SK-N-SH (cell line): ENCODE measurements around the gene PLTP. TPM values are rescaled to one million over a fixed set of nuclear protein-coding genes. Genes with fewer than 3 reads are reported as not detected.

Source experiments
- CTCF ChIA-PET: fragments of 300-600, 350-600 bp; formaldehyde crosslinking; extraction: SDS; loops from one replicate; lab custom pipeline; 2021; lab: Yijun Ruan, JAX
- POLR2A ChIA-PET: fragments of 350-600 bp; sonication (Branson Sonifier 250); formaldehyde crosslinking; extraction: SDS; loops from one replicate; lab custom pipeline; 2020; ENCODE audit warnings: antibody characterized with exemption, inconsistent platforms; lab: Yijun Ruan, JAX
- DNase-seq: peaks from one replicate; pipeline ENCODE4 v3.0.0; 2012
- H2AFZ ChIP-seq: fragments of 200-600 bp; sonication (generic); 2 replicates; pipeline ENCODE4 v1.8.1; 2016; ENCODE audit warnings: antibody characterized with exemption, mild to moderate bottlenecking, low read depth
- H3F3A ChIP-seq: fragments of 200-600 bp; sonication (generic); replicated peaks from 2 replicates; pipeline ENCODE3; 2016; ENCODE audit warnings: antibody characterized with exemption, mild to moderate bottlenecking; ENCODE audit not compliant: insufficient read depth
- H3K27ac ChIP-seq, 2 experiments: fragments of 200-500 bp in 1 of 2; fragments of 200-600 bp in 1 of 2; sonication (Bioruptor generic) in 1 of 2; sonication (generic), shearing (Covaris generic) in 1 of 2; 2 replicates each; pipeline versions ENCODE4 v1.5.1 to v1.6.1; 2014 to 2016; ENCODE audit warnings: low read depth in 2 of 2, inconsistent platforms in 1 of 2, low read length in 1 of 2, mild to moderate bottlenecking in 1 of 2, mixed read lengths in 1 of 2
- H3K27me3 ChIP-seq: fragments of 200-600 bp; sonication (generic), shearing (Covaris generic); 2 replicates; pipeline ENCODE4 v1.6.1; 2016; ENCODE audit warnings: mixed run types; ENCODE audit not compliant: insufficient read depth
- H3K36me3 ChIP-seq, 2 experiments: fragments of 200-500 bp in 1 of 2; fragments of 200-600 bp in 1 of 2; sonication (Bioruptor generic) in 1 of 2; sonication (generic) in 1 of 2; replicated peaks in 1 of 2; 2 replicates each; pipeline versions ENCODE3 to v1.5.1; 2014 to 2016; ENCODE audit warnings: low read length in 1 of 2, mild to moderate bottlenecking in 1 of 2; ENCODE audit not compliant: insufficient read depth in 2 of 2, control insufficient read depth in 1 of 2
- H3K4me1 ChIP-seq, 2 experiments: fragments of 200-500 bp in 1 of 2; fragments of 200-600 bp in 1 of 2; sonication (Bioruptor generic) in 1 of 2; sonication (generic), shearing (Covaris generic) in 1 of 2; 2 replicates each; pipeline versions ENCODE4 v1.5.1 to v1.6.1; 2014 to 2016; ENCODE audit warnings: low read depth in 1 of 2, low read length in 1 of 2, mixed run types in 1 of 2; ENCODE audit not compliant: insufficient read depth in 2 of 2, control insufficient read depth in 1 of 2
- H3K4me2 ChIP-seq: fragments of 200-600 bp; sonication (generic), shearing (Covaris generic); 2 replicates; pipeline ENCODE4 v1.6.1; 2017; ENCODE audit warnings: mixed run types
- H3K4me3 ChIP-seq, 2 experiments: fragments of 200-500 bp in 1 of 2; fragments of 200-600 bp in 1 of 2; sonication (Bioruptor generic) in 1 of 2; sonication (generic), shearing (Covaris generic) in 1 of 2; 2 replicates each; pipeline versions ENCODE4 v1.5.1 to v1.8.1; 2014 to 2016; ENCODE audit warnings: low read depth in 2 of 2, inconsistent platforms in 1 of 2, low read length in 1 of 2, mild to moderate bottlenecking in 1 of 2, mixed read lengths in 1 of 2, moderate library complexity in 1 of 2
- H3K79me2 ChIP-seq: fragments of 200-600 bp; sonication (generic); 2 replicates; pipeline ENCODE4 v1.8.1; 2017; ENCODE audit warnings: mild to moderate bottlenecking; ENCODE audit not compliant: insufficient read depth
- H3K9ac ChIP-seq: fragments of 200-600 bp; sonication (generic); 2 replicates; pipeline ENCODE4 v1.6.1; 2017; ENCODE audit warnings: mixed run types
- H3K9me2 ChIP-seq: fragments of 200-600 bp; sonication (generic); 2 replicates; pipeline ENCODE4 v1.6.1; 2017; ENCODE audit warnings: mixed run types
- H3K9me3 ChIP-seq: fragments of 200-600 bp; sonication (generic); 2 replicates; pipeline ENCODE4 v1.6.1; 2017; ENCODE audit warnings: mixed run types, mild to moderate bottlenecking, moderate library complexity
- H4K20me1 ChIP-seq: fragments of 200-600 bp; sonication (generic); 2 replicates; pipeline ENCODE4 v1.6.1; 2017; ENCODE audit warnings: mild to moderate bottlenecking, mixed run types; ENCODE audit not compliant: insufficient read depth
- CHD2 ChIP-seq: fragments of 150-350 bp; IDR thresholded peaks from 2 replicates; pipeline ENCODE4 v1.6.1; 2018; ENCODE audit warnings: low read length; ENCODE audit not compliant: partially characterized antibody
- EP300 ChIP-seq, 2 experiments: IDR thresholded peaks; 2 replicates each; pipeline versions ENCODE4 v1.4.0 to v1.6.1; 2012; ENCODE audit warnings: borderline replicate concordance in 1 of 2, low read depth in 1 of 2, low read length in 1 of 2
- EZH2phosphoT487 ChIP-seq: fragments of 200-600 bp; sonication (generic); IDR thresholded peaks from 2 replicates; pipeline ENCODE4 v1.6.1; 2017; ENCODE audit warnings: low read depth, mixed run types, mild to moderate bottlenecking, antibody characterized with exemption, moderate library complexity, borderline replicate concordance
- JUND ChIP-seq: IDR thresholded peaks from 2 replicates; pipeline ENCODE4 v1.4.0; 2012
- MXI1 ChIP-seq: IDR thresholded peaks from 2 replicates; pipeline ENCODE4 v1.6.1; 2012; ENCODE audit warnings: mild to moderate bottlenecking, low read depth, low read length, improper control_type of control experiment
- POLR2AphosphoS5 ChIP-seq: IDR thresholded peaks from 2 replicates; pipeline ENCODE4 v1.6.1; 2012; ENCODE audit warnings: low read depth, low read length
- RAD21 ChIP-seq: IDR thresholded peaks from 2 replicates; pipeline ENCODE4 v1.6.1; 2012; ENCODE audit warnings: mild to moderate bottlenecking, low read length
- RXRA ChIP-seq: IDR thresholded peaks from 2 replicates; pipeline ENCODE4 v1.4.0; 2012; ENCODE audit warnings: low read depth, mild to moderate bottlenecking, borderline replicate concordance
- SMC3 ChIP-seq: IDR thresholded peaks from 2 replicates; pipeline ENCODE4 v1.6.1; 2012; ENCODE audit warnings: low read depth, low read length, improper control_type of control experiment
- TAF1 ChIP-seq: IDR thresholded peaks from 2 replicates; pipeline ENCODE4 v1.6.1; 2012; ENCODE audit warnings: low read depth, mild to moderate bottlenecking, low read length, moderate library complexity, borderline replicate concordance
- TCF12 ChIP-seq: IDR thresholded peaks from 2 replicates; pipeline ENCODE4 v1.4.0; 2012
- TEAD4 ChIP-seq: IDR thresholded peaks from 2 replicates; pipeline ENCODE4 v1.4.0; 2012; ENCODE audit warnings: mild to moderate bottlenecking, borderline replicate concordance; ENCODE audit not compliant: insufficient read depth
- WGBS: methylation state at CpG from one replicate; pipeline ENCODE4 v1.1.6; 2017; ENCODE audit warnings: low lambda C conversion rate; 5-methylcytosine and 5-hydroxymethylcytosine counted together
- polyA plus RNA-seq, 3 experiments: library from polyadenylated mRNA; depleted of rRNA; stranded (reverse); fragments of >200 nt; gene quantifications; 2 replicates each; pipeline ENCODE4 v1.2.3, GENCODE V29; 2012
- TF ChIP-seq, protein P1 (sequence below): IDR thresholded peaks from 2 replicates; pipeline ENCODE4 v1.4.0; 2012; ENCODE audit warnings: low read depth, borderline replicate concordance
- TF ChIP-seq, protein P2 (sequence below): fragments of 150-350 bp; IDR thresholded peaks from 2 replicates; pipeline ENCODE4 v1.6.1; 2016; ENCODE audit warnings: mild to moderate bottlenecking, low read depth, low read length
- TF ChIP-seq, protein P3 (sequence below): fragments of 200-600 bp; sonication (generic); IDR thresholded peaks from 2 replicates; pipeline ENCODE4 v1.6.1; 2017; ENCODE audit warnings: antibody characterized with exemption, mild to moderate bottlenecking, moderate library complexity
- TF ChIP-seq, protein P4 (sequence below): IDR thresholded peaks from 2 replicates; pipeline ENCODE4 v1.4.0; 2012; ENCODE audit warnings: low read depth
- TF ChIP-seq, protein P5 (sequence below): fragments of 150-350 bp; IDR thresholded peaks from 2 replicates; pipeline ENCODE4 v1.6.1; 2017; ENCODE audit warnings: antibody characterized with exemption, low read length, low read depth, borderline replicate concordance

The PLTP gene
- polyA plus RNA-seq, 1 of the 3 experiments (the other 2 are of a cell fraction) = 154 TPM

DNA sequence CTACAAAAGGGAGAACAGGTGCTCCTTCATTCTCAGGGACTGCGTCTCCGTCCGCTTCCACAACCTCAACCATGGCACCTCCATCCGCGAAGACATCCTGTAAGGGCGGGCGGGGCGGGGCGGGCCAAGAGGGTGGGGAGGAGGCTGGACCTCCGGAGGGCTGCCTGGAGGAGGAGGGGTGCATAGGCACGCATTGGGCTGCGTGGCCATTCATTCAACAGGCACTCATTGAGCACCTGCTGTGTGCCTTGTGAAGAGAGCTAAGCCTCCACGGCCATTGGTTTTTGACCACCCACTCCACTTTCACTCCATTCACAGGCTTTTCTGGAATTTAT lies 54.1 kb downstream of the PLTP start (continued):
- TF ChIP-seq, protein P1, sequence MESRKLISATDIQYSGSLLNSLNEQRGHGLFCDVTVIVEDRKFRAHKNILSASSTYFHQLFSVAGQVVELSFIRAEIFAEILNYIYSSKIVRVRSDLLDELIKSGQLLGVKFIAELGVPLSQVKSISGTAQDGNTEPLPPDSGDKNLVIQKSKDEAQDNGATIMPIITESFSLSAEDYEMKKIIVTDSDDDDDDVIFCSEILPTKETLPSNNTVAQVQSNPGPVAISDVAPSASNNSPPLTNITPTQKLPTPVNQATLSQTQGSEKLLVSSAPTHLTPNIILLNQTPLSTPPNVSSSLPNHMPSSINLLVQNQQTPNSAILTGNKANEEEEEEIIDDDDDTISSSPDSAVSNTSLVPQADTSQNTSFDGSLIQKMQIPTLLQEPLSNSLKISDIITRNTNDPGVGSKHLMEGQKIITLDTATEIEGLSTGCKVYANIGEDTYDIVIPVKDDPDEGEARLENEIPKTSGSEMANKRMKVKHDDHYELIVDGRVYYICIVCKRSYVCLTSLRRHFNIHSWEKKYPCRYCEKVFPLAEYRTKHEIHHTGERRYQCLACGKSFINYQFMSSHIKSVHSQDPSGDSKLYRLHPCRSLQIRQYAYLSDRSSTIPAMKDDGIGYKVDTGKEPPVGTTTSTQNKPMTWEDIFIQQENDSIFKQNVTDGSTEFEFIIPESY = no peak
- TF ChIP-seq TEAD4 (no peak), TAF1 (no peak), POLR2AphosphoS5 (no peak), SMC3 (no peak), EZH2phosphoT487 (no peak)
- TF ChIP-seq, protein P2, sequence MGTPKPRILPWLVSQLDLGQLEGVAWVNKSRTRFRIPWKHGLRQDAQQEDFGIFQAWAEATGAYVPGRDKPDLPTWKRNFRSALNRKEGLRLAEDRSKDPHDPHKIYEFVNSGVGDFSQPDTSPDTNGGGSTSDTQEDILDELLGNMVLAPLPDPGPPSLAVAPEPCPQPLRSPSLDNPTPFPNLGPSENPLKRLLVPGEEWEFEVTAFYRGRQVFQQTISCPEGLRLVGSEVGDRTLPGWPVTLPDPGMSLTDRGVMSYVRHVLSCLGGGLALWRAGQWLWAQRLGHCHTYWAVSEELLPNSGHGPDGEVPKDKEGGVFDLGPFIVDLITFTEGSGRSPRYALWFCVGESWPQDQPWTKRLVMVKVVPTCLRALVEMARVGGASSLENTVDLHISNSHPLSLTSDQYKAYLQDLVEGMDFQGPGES = no peak
- TF ChIP-seq, protein P3, sequence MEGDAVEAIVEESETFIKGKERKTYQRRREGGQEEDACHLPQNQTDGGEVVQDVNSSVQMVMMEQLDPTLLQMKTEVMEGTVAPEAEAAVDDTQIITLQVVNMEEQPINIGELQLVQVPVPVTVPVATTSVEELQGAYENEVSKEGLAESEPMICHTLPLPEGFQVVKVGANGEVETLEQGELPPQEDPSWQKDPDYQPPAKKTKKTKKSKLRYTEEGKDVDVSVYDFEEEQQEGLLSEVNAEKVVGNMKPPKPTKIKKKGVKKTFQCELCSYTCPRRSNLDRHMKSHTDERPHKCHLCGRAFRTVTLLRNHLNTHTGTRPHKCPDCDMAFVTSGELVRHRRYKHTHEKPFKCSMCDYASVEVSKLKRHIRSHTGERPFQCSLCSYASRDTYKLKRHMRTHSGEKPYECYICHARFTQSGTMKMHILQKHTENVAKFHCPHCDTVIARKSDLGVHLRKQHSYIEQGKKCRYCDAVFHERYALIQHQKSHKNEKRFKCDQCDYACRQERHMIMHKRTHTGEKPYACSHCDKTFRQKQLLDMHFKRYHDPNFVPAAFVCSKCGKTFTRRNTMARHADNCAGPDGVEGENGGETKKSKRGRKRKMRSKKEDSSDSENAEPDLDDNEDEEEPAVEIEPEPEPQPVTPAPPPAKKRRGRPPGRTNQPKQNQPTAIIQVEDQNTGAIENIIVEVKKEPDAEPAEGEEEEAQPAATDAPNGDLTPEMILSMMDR = no peak

DNA sequence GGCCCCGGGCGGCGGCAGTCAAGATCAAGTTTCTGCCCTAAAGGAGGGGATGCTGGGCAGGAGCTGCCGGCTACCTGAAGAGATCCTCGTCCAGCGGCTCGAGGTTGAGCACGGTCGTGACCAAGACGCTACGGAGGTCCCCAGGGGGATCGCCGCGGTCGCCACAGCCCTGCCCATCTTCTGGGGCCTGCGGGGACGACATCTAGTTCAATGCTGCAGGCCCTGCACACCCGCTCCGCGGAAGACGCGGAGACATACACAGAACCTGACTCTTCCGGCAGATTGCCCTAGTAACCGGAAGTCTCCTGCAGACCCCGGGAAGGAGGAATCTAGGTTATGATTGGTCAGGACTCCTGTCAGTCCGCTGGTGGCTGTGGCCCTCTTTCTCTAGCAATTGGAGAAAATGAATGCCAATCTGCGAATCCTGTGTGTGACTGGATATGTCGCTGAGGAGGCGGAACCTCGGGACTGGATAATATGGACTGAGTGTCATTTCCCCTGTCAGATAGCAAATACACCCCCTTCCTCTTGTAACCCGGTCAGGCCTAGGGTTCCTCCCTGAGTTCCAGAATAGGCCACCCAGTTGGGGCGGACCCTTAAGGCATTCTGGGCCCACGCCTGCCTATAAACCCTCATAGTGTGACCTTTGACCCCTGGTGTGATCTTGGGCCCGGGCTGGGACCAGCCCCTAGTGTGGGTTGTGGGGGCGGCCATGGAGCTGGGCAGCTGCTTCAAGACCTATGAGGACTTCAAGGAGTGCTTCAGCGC lies 54.7 kb downstream of the PLTP start, which contains the start of the genes ACOT8 and ZSWIM3:
Gene ACOT8 (minus strand): TSS at position 279 of the 768 bp plus-strand sequence. CDS start 77 bp downstream, at position 202.
Gene ZSWIM3 (plus strand): TSS at position 501 of the 768 bp plus-strand sequence. CDS start 212 bp downstream, at position 713.
- Histone ChIP-seq H4K20me1 (no peaks in the 10 kb centered on the region), H3K9me3 (no peaks in the 10 kb centered on the region), H3K4me3 (peak within 1 kb of the TSS; percentile 75), H3K4me2 (peak within 1 kb of the TSS; percentile 84), H3K9ac (peak within 1 kb of the TSS; percentile 70), H2AFZ (peak within 1 kb of the TSS; percentile 99), H3F3A (no peaks in the 10 kb centered on the region), H3K27me3 (no peaks in the 10 kb centered on the region), H3K79me2 (peaks cover 25% of the 10 kb centered on the region), H3K36me3 (peaks cover 6 to 8% of the 10 kb centered on the region in 2 experiments), H3K4me1 (peaks cover 8 to 13% of the 10 kb centered on the region in 2 experiments; a peak in 2 of 4 replicates), H3K27ac (peak within 1 kb of the TSS in 1 of 2 experiments; percentile 71; a peak in 2 of 4 replicates), H3K9me2 (no peaks in the 10 kb centered on the region)
- ChIA-PET POLR2A (interaction anchor here (1.4 to 1.8 kb wide), 2 partner anchors 18 to 33 kb away, joined by 4 to 5 read pairs; partner anchors contain the start of genes CTSA and NEURL2), CTCF (interaction anchor here (0.8 to 1.3 kb wide), 3 partner anchors 16 to 130 kb away, joined by 3 to 6 read pairs (median 4); partner anchors contain the start of genes CTSA and NEURL2)
- DNase-seq = peak; percentile 99
- 1% methylated on average over 26 of the region's 36 CpGs for WGBS
- 0 out of 2 replicates have a peak, but pooled peaks have one; percentile 10 for TF ChIP-seq TCF12
- TF ChIP-seq RAD21 = no peak
- no peak; the same call in 1 of the 2 replicates for TF ChIP-seq JUND
- TF ChIP-seq, protein P3 = no peak
- TF ChIP-seq, protein P2 = peak; percentile 98
- TF ChIP-seq EP300 (IDR thresholded peaks at IDR 0.05; ENCODE audit: borderline replicate concordance in 1 of 2, low read depth in 1 of 2, low read length in 1 of 2) = no peak
- TF ChIP-seq, protein P4, sequence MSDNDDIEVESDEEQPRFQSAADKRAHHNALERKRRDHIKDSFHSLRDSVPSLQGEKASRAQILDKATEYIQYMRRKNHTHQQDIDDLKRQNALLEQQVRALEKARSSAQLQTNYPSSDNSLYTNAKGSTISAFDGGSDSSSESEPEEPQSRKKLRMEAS = peak; percentile 52; the same call in 1 of the 2 replicates
- TF ChIP-seq, protein P5, sequence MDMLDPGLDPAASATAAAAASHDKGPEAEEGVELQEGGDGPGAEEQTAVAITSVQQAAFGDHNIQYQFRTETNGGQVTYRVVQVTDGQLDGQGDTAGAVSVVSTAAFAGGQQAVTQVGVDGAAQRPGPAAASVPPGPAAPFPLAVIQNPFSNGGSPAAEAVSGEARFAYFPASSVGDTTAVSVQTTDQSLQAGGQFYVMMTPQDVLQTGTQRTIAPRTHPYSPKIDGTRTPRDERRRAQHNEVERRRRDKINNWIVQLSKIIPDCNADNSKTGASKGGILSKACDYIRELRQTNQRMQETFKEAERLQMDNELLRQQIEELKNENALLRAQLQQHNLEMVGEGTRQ = no peak
- peak; percentile 82 for TF ChIP-seq MXI1
- TF ChIP-seq EZH2phosphoT487 = no peak
- no peak for TF ChIP-seq RXRA
- peak; percentile 98 for TF ChIP-seq CHD2
